GM18499 (cell line): ENCODE data around the gene CFC1.
"Not testable (repeated sequence)": the region's sequence is repeated elsewhere in the genome, so short reads cannot be mapped to it uniquely, and the experiment has no call there.

Experiments
- ATAC-seq: cut with Tn5 transposase; IDR thresholded peaks from one replicate; pipeline ENCODE4 v1.9.1; 2021; ENCODE audit warnings: moderate number of reproducible peaks; ENCODE audit not compliant: insufficient read depth, unreplicated experiment

Gene CFC1

DNA sequence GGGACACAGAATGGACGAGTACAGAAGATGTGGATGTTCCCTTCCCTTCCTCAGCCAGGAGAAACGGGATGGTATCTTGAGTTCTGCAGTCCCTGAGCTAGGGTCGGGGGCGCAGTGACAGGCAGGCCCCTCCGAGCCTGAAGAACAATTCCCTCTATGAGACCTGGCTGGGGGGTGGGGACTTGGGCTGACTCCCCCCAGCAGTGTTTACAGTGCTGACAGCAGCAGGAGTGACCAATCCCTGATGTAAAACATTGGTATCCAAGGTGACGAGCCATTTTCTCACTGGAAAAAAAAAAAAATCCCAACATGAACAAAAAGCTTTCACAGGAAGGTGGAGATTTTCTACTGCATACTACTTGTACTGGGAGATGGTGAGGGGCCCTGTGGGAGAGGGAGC is at the start of gene CFC1:
TSS of gene CFC1 (minus strand) at position 183 of the 400 bp plus-strand sequence. CDS start 288 bp downstream, outside the sequence.
- ATAC-seq = not testable (repeated sequence)

DNA sequence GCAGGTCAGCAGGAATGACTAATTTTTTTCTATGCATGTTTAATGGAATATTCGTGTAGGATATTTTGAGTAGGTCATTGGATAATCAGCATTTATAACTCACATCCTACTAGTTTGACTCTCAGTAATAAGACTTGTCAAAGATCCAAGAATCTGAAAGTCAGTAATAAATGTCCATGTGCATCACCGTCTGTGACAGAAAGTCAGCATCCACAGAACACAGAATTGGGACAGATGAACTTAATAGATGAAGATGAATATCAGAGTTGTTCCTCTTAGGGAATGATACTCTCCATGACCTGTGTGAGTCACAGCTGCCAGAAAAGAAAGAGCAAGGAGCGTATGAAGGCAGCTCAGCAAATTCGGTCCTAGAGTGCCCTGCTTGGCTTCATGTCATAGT is 42.3 kb upstream of the CFC1 start:
- ATAC-seq = not testable (repeated sequence)

DNA sequence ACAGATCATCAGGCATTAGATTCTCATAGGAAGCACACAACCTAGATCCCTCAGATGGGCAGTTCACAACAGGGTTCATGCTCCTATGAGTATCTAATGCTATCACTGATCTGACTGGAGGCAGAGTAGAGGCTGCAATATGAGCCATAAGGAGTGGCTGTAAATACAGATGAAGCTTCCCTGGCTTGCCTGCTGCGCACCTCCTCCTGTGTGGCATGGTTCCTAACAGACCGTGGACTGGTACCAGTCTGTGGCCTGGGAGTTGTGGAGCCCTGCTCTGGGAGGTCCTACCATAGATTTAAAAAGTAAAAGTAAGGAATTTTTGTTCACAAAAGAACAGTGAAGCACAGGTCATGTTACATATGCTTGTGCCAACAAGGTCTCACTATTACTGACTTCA is 39.6 kb upstream of the CFC1 start:
- not testable (repeated sequence) for ATAC-seq

DNA sequence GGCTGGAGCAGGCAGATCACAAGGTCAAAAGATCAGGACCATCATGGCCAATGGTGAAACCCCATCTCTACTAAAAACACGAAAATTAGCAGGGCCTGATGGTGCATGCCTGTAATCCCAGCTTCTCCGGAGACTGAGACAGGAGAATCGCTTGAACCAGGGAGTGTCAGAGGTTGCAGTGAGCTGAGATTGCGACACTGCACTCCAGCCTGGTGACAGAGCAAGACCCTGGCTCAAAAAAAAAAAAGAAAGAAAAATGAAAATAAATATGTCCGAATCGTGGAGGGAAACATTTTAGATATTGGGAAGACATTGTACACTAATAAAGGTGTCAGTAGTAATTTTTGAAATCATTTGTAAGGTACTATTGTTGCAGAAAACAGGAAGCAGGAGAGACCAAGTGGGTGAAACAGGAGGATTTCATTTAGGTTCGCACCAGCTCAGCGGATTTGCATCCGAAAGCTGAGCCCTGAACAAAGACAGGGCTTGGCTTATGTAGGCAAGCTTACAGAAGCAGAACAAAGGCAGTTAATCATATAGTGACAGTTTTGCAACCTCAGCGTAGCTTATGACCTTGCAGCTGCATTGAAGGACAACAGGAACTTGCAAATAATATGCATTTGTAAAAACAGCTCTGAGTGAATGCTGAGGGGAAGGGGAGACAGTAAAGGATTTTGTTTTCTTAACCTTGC is 29.6 kb upstream of the CFC1 start:
- ATAC-seq = not testable (repeated sequence)

DNA sequence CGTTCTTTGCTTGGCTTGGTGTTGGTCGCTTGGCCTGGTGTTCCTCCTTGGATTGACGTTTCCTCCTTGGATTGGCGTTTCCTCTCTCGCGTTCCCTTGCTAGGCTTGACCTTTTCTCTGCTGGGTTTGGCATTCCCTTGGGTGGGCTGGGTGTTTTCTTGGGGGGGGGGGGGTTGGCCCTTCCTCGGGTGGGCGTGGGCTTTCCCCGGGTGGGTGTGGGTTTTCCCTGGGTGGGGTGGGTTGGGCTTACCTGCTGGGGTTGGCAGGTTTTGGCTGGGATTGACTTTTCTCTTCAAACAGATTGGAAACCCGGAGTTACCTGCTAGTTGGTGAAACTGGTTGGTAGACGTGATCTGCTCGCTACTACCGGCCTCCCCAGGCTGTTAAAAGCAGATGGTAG is 11.8 kb upstream of the CFC1 start, which contains the start of gene POTEJ:
TSS of gene POTEJ (plus strand) at position 301 of the 400 bp plus-strand sequence. CDS start at position 394, 93 bp downstream.
- ATAC-seq = not testable (repeated sequence)

DNA sequence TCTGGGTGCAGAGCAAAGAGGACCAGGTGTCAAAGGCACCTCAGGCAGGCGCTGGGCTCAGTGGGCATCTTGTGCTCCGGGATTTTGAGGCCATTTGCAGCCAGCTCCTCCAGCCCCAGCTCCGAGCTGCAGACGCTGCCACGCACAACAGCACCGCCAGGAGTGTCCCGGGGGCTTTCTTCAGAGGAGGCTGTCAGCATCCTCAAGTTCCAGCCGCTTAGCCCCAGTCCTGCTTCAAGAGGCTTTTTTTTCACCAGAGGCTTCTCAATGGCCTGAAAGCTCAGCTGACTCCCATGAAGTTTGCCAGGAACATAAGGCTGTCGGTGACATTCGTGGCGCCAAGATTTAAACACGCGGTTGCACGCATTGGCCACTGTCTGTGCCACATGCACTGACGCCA is 11.1 kb upstream of the CFC1 start:
- not testable (repeated sequence) for ATAC-seq

DNA sequence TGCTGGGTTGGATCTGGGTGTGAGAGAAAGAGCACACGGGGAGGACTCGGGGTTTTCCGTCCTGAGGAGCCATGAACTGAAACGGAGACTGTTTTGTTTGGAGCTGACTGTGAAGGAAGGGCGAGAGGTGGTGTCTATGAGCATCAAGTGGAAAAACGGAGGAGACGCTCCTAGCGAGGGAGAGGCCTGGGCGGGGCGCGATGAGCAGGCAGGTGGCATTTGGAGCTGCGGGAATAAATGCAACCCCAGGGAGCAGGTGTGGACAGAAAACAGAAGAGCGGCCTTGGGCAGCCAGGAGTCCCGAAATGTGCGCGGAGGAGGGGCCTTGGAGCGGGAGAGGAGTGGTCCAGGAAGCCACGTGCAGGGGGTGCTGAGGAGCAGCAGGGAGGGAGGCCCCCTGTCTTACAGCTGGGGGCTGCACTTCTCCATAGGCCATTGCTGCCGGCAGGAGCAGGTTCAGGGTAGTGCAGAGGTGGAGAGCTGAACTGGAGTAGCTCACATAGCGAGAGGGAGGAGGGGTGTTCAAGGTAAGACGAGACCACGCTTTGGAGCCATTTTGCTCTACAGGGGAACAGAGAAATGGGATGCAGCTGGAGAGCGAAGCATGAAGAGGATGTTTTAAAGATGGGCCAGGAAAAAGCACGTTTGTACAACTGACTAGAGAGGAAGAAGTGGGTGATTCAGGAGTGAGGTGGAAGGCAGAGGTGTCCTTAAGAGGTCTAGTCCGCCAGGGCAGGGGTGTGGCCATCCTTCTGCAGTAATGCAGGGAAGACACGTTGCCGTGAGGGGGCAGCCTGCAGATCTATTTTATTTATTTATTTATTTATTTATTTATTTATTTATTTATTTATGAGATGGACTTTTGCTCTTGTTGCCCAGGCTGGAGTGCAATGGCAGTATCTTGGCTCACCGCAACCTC is 9.9 kb upstream of the CFC1 start:
- ATAC-seq = not testable (repeated sequence)

DNA sequence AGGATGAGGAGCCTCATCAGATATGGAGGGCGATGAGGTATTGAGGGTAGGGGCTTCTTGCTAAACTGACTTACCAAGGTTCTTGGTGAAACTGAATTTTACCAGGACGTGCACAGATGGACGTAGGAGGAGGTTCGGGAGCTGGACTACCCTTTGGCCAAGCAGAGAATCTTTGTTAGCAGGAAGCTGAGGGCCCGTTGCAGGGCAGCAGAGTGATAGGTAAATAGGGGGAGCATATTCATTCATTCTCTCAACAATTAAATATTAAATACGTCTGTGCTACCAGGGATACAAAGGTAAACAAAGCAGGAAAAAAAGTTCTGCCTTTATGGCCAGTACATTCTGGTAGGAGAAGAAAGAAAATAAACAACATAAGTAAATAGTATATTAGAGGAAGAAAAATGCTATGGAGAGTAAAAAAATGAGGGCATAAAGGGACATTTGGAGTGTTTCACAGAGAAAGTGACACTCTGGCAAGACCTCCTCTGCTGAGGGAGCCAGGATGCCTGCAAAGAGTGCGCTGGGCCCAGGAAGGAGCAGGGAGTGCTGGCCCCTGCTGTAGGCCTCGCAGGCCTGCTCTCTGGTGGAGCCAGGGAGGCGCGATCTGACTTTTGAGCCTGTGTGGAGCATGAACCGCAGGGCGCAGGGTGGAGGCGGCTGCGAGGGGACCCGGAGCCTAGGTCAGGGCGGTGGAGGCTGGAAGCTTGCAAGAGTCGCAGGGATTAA is 9.1 kb upstream of the CFC1 start:
- ATAC-seq = not testable (repeated sequence)

DNA sequence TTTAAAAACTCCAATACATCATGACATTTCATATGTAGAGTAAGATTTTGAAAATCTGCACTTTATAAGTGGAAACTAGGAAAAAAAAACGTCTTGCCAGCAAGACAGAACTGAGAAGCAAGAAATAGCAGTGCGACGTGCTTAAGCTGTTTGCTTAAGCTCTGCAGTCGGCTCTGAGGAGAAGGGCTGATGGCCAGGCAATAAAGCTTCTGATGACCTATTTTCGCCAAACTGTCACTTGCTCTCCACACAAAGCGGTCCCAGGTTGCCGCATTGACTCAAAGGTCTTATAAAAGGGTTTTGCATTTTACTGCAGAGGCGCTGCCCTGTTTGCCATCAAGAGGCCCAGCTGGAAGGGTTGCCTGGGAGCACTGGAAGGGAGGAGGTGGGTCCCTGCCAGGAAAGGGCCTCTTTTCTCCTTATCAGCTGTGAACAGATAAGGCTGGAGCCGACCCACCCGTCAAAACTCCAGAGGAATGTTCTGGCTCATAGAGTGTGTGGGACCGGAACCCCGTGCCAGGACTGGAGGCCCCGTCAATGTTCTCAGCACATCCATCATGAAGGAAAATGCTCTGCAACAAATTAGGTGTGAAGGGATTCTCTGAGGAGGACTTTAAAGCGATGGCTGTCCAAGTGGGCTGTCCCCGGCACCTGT is 2.4 kb upstream of the CFC1 start:
- ATAC-seq = not testable (repeated sequence)

DNA sequence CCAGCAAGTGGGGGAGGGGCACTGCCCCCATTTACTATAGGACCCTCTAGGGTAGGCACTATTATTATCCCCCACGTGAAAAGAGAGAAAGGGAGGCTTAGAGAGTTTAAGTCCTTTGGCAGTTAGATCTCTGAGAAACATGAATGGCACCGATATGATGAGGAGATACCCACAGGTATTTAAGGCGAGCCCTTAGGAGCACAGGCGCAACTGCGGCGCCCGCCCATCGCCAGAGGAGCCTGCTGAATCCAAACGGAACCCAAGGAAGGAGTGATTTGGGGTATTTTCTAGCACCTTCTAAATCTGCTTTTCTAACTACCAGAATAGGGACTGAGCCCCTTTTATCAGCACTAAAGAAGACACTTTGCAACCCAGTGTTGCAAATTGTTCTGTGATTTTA is 551 bp upstream of the CFC1 start:
- not testable (repeated sequence) for ATAC-seq

DNA sequence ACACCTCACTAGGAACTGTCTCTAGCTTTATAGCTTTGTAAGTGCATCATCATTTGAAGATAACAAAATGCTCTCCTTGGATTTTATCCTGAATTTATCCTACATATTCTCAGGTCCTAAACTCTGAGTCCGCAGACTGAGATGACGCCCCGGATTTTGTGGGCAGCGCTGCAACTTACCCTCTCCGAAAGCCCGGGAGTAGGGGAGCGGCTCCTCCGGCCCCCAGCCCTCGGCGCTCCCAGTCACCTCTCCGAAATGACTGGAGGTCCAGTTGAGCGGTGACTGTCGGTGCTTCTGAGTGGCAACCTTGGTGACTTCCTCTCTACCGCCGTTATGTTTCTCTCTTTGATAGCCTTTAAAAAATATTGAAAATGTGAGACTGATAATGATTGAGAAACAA is 912 bp downstream of the CFC1 start:
- ATAC-seq = not testable (repeated sequence)

DNA sequence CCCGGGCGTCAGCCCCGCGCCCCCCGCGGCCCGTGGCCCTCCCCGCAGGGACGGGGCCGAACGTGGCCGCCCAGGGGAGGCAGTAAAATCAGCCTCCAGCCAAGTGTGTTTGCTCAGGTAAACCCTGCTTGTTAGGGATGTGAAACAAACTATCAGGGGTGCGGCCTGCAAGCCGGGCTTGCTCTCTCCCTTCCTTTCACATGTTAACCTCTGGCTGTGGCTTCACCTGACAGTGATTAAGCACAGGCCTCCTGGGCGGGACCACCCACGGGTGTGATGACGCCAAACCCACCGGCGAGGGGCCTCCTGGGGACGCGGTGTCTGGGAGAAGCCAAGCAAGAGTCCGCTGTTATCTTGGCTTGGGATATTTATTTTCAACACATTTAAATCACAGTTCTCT is 1.4 kb downstream of the CFC1 start:
- ATAC-seq = not testable (repeated sequence)

DNA sequence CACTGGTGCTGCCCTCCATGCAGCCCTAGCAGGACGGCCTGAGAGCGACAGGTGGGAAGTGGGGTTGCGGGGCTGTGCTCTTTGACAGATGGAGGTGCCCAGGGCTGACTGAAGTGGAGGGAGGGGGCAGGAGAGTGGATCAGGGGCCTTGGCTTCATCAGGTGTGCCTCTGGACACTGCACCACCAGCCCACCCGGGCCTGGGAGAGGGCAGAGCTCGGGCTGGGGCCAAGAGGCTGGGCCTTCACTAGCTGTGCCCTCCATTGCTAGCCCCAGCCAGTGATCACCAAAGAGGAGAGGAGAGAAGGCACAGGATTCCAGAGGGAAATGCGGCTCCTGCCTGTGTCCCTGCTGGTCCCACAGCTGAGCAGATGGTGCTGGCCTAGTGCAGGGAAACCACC is 2.6 kb downstream of the CFC1 start:
- not testable (repeated sequence) for ATAC-seq

DNA sequence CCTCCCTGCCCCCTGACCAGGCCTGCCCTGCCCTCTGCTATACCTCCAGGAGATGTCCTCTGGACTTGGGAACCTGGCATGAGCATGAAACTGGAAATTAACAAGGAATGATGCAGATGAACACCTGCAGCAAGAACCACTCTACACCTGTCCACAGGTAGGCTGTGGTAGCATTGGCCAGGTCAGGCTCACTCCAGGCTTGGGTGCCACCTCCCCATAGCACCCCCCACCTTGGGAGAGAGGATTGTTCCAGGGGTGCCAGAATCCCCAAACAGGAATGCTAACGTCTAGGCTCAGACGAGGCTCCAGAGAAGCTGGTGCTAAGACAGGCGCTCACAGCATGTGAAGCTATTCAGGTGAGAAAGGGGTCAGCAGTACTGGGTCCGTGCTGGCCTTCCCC is 5.4 kb downstream of the CFC1 start:
- ATAC-seq = not testable (repeated sequence)

DNA sequence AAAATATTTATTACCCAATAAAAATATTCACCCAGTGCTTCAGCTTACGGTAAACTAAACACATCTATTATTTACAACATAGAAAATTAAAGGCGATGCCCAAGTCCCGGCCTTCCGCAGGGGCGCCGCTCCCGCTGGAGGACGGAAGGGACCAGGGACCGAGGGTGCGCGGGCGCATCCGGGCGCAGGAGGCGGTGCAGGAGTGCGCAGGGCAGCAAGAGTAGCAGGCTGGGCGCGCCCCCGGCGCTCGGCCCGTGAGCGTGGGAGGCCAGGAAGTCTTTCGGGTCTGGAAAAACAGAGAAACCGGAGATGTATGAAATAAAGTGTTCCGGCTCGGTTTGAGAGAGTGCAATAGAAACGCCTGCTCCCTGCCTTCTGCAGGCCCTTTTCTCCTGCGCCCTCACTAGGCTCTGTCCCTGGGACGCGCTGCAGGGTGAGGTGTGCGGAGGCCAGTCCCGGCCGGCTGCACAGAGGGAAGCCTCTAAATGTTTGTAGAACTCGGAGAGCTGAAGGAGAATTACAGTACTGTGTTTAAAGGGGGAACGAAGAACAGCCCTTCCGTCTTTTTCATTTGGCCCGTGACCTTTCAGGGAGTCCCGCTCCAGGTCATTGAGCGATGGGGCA is 6.5 kb downstream of the CFC1 start:
- not testable (repeated sequence) for ATAC-seq

DNA sequence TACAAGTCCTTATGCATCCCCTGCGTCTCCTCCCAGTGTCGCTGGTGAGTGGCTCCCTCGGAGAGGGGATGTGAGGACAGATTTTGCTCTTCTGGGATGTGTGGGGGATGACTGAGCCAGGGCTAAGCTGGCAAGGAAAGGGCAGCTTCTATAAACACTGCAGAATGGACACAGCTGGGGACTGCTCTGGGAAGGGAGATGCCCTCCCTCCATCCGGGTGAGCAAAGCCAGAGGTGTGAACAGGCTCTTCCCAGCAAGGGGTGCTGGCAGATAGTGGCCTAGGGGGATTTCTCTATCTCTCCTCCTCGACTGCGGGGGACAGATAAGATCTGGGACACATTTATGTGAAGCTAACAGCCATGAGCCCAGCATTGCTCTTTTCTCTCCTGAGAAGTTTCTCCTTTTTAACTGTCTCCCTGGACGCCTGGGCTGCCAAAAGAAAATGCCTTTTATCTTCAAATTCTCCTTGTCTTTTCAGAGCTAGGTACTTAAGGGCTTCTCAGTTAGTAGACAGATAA is 8.5 kb downstream of the CFC1 start:
- not testable (repeated sequence) for ATAC-seq

DNA sequence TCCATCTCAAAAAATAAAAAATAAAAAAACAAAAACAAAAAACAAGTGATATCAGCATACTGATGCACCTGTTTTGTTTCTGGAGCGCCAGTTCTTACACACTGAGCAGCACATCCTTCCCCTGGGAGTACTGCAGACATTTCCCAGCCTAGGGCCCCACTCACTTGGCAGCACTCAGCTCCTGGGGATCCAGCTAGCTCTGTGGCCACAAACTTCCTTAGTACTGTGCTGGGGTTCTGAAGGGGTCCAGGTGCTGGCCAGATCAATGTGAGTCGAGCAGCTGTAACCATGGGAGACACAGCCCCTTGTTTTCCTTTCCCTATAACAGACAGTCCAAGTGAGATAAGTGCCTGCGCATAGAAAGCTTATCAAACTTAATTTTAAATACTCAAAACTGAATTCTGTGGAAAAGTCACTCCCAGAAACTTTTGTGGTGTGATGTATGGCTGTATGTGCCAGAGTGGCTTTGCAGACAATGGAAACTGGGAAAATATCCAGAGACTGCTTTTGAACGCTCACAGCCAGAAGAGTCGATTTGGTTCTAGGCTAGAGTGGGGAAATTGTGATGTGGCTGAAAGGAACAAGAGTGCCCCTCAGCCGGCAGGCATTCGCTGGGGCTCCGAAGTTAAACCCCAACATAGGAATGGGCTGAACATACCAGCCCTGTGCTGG is 9.1 kb downstream of the CFC1 start:
- ATAC-seq = not testable (repeated sequence)

DNA sequence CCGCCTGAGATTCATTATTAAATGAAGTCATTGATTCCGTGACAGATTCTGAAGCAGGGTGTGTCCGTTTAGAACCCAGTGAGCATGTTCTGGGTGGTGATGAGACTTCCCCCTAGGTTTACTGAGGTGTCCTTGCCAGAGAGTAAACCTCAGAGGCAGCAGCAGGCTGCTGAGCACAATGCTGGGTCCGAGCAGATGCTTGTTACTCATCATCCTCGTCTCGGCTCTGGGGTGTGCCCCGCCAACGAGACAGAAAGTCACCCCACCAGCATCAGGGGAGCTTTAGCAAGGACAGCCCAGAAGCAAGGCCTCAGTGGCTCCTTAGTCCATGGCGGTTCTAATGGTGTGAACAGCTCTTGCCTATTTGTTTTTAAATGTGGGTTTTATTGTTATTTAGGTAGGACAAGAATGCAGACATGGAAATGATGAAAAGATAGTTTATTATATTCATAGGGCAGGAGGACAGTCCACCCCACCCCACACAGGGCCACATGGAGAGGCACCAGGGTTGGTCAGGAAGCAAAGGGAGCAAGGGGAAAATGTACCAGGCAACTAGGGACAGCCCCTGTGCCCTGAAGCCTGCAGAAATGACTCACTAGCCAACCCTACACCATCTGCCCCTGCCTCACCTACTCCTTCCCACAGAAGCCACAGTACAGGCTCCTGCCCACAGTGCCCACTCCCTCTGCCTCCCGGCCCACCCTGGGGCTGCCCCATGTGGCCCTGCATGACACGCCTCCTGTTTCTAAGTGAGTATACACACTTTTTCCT is 10.5 kb downstream of the CFC1 start:
- ATAC-seq = peak; percentile 72
